NCI-H446 (cell line): ENCODE results near the gene FAM118B.
"Not testable (repeated sequence)": the region's sequence is repeated elsewhere in the genome, so short reads cannot be mapped to it uniquely, and the experiment has no call there.

Experiments used
- DNase-seq, 2 experiments: peaks; one replicate each; lab custom pipeline; 2025; lab: John Stamatoyannopoulos, UW

FAM118B gene

GRCh38 chr11:126217491-126217890 lies 5.9 kb downstream of the FAM118B start:
- DNase-seq, result no peak

DNA sequence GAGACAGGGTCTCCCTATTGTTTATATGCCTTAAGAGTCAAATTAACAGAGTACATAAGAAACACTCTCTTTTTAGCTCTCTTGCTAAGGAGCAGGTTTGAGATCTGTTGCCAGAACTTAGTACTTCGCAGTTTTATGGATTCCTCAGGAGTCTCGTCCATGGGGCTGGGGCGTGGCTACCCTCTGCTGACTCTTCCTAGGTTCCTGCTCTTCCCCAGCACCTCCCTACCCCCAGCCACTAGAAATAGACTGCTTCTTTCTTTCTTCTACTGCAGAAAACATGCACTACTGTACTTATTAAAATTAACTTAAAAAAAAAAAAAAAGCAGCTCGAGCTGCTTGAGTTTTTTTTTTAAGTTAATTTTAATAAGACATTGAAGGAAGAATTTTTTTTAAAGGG lies 8.0 kb downstream of the FAM118B start:
- DNase-seq, result no peak

- DNase-seq, result peak in 1 of 2 experiments; percentile 1
These were observed 13.2 kb downstream of the FAM118B start for GRCh38 chr11:126224647-126225294.

DNA sequence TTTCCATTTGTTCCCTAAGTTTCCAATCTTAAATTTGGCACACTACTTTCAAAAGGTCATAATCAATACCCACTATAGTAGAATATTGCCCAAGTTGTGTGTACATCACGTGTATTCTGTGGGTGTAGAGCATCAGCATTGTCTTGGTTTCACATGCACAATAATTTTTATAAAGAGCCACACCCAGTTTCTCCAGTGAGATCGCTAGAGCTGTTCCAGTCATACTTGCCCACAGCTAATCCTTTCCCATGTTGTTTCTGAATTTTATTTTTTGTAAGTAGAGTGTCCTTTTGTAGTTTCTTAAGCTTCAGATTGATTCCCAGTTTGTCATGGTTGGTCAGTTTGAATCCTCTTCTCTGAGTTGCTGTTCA lies 13.7 kb downstream of the FAM118B start:
- no peak for DNase-seq

GRCh38 chr11:126226334-126227084 lies 14.9 kb downstream of the FAM118B start:
- no peak for DNase-seq

GRCh38 chr11:126229858-126230540 lies 18.4 kb downstream of the FAM118B start:
- no peak for DNase-seq

GRCh38 chr11:126231725-126232459 lies 20.3 kb downstream of the FAM118B start:
- peak in 1 of 2 experiments; percentile 55 for DNase-seq

- DNase-seq, result no peak
These were observed 21.1 kb downstream of the FAM118B start for GRCh38 chr11:126232683-126233082.

DNA sequence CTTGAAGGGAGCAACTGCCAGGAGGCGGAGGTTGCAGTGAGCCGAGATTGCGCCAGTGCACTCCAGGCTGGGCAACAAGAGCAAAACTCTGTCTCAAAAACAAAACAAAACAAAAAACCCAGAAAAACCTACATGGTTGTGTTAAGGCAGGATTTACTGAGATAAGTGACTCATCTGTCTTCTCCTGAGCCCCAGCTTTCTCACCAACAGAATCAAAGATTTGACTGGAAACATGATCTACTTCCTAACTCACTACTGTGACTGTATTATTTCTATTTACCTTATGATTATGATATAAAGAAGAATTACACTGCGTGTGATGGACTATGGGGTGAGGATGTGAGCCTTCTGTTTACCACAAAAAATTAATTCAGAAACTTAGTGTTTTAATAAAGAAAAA lies 21.8 kb downstream of the FAM118B start:
- DNase-seq, result no peak

DNA sequence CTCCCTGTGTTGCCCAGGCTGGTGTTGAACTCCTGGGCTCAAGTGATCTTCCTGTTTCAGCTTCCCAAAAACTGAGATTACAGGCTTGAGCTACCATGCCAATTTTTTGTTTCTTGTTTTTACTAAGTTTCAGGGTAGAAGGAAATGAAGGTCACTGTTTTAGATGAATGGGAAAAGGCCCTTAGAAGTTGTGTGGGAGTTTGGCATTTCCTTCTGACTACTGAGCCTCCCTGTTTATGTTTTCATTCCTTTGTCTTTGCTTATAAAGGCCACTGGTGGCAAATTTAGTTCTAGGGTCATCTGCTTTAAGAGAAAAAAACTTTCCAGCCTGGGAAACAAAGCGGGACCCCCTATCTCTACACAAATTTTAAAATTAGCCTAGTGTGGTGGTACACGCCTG lies 35.1 kb downstream of the FAM118B start:
- no peak for DNase-seq

- no peak for DNase-seq
These were observed 41.7 kb downstream of the FAM118B start for GRCh38 chr11:126253265-126253664.

GRCh38 chr11:126254819-126255218 lies 43.2 kb downstream of the FAM118B start:
- no peak for DNase-seq

DNA sequence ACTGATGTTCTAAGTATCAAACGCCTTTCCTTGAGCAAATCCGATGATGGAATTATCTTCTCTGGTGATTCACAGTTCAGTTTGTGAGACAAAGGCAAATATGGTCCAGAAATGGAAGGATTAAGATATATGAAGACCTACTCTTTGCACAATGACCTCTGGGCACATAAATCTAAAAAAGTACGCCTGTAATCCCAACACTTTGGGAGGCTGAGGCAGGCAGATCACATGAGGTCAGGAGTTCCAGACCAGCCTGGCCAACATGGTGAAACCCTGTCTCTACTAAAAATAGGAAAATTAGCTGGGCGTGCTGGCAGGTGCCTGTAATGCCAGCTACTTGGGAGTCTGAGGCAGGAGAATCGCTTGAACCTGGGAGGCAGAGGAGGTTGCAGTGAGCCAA lies 43.9 kb downstream of the FAM118B start:
- not testable (repeated sequence) for DNase-seq

GRCh38 chr11:126256216-126256615 lies 44.6 kb downstream of the FAM118B start:
- no peak for DNase-seq

- no peak for DNase-seq
These were observed 45.6 kb downstream of the FAM118B start for GRCh38 chr11:126257144-126257543.

GRCh38 chr11:126257764-126258163 lies 46.2 kb downstream of the FAM118B start:
- DNase-seq, result no peak

DNA sequence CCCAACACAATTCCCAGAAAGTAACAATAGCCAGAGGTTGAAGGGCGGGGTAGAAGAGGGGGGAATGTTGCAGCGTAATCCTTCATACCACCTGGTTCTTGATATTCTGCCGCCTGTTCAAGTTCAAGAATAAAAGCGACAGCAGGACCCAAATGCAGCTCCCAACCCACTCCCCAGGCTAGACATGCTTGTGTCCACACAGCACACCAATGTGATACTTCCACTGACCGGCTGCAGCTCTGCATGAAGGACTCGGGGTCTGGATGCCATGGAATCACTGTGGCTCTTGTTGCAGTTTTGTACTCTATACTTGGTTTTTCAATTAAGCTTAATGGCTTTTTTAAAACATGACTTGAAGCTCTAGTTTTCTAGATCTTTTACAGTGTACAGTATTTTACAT lies 50.6 kb downstream of the FAM118B start:
- DNase-seq, result no peak

DNA sequence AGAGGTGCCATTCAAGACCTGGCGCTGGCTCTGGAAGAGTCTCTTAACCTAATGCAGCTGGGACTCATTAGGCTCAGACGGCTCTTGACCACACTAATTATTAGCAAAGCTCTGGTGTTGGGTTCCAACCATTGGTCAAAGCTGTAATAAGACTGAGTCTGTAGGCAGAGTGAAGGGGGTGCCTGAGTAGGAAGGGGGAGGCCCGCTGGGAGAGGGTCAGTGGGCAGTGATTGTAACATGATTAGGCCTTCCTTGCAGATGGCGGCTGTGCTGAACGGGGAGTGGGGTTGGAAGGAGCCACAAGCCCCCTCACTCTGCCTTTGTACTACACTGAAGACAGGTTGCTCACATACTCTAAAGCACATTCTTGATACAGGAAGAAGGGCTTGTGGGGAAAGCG lies 51.9 kb downstream of the FAM118B start:
- no peak for DNase-seq

DNA sequence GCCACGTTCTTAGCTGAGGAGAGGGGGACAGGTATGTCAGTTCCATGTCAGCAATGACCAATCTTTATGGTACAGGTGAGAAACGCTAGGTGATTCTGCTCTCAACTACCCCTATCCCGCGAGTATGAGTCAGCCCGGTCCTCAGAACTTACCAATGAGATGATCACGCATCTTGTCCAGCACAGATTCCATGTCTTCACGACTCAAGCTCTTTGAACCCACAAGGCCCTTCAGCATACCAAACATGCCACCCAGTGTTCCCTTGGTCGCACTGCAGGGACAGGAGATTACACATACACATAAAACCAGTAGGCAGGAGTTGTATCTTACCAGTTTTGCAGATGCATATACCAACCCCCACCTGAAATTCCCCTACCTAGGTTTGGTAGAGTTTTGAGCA lies 54.2 kb downstream of the FAM118B start:
- DNase-seq, result no peak

DNA sequence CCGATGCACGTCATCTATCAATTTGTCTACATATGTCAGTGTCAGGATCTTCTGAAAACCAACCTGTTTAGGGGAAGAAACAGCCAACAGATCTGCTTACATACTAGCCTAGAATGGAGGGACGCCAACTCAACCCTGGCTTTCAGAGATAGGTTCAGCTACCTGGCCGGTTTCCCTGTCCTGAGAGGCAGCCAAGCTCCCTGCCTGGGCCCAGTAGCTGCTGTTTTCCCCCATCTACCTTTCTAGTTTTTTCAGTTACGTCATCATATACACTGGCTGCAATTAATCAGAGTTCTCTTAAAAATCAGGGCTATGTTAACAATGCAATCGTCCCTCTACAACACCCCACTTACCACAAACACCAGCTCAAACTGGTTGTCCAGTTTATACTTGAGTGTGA lies 56.1 kb downstream of the FAM118B start:
- no peak for DNase-seq

GRCh38 chr11:126268361-126268707 lies 56.8 kb downstream of the FAM118B start:
- DNase-seq, result no peak

GRCh38 chr11:126268708-126269579 lies 57.4 kb downstream of the FAM118B start, which contains the start of the genes FOXRED1 and SRPRA:
Gene FOXRED1, plus strand, starts transcription at chr11:126269154. Its CDS starts 53 bp downstream, at chr11:126269207.
Gene SRPRA, minus strand, starts transcription at chr11:126268895. Its CDS starts 91 bp downstream, at chr11:126268804.
- peak; percentile 98 to 99 for DNase-seq
